A549 (cell line): ENCODE measurements around the gene NEBL. TPM values are rescaled to one million over a fixed set of nuclear protein-coding genes. Genes with fewer than 3 reads are reported as not detected.

Source experiments
- ATAC-seq, 2 experiments: fragments of 200-7000 bp in 1 of 2; fragments of >200 bp in 1 of 2; cut with Nextera tagmentation in 1 of 2; cut with Tn5 transposase in 1 of 2; 3 replicates each; pipeline versions ENCODE4 v1.8.0 to v1.9.1; 2018 to 2020; ENCODE audit warnings: mild to moderate bottlenecking in 1 of 2, moderate library complexity in 1 of 2
- CTCF ChIA-PET: fragments of 300-600 bp; sonication (Branson Sonifier 250); formaldehyde crosslinking; extraction: SDS; loops from one replicate; lab custom pipeline; 2021; ENCODE audit warnings: antibody characterized with exemption, inconsistent platforms; lab: Yijun Ruan, JAX
- POLR2A ChIA-PET: fragments of 350-600 bp; formaldehyde crosslinking; extraction: SDS; loops from one replicate; lab custom pipeline; 2021; ENCODE audit warnings: antibody characterized with exemption, inconsistent platforms; lab: Yijun Ruan, JAX
- DNase-seq, 2 experiments: peaks; one replicate each; pipeline versions ENCODE4 v3.0.0 to v3.0.0-alpha.2; 2011 to 2016; ENCODE audit warnings: low read depth in 1 of 2, low spot score in 1 of 2
- FAIRE-seq: peaks from 2 replicates; lab custom pipeline; 2011; peaks lifted over from hg19 to GRCh38; lab: Jason Lieb, UNC
- H3K27ac ChIP-seq, 2 experiments: fragments of >200 bp; sonication (Bioruptor Twin); formaldehyde crosslinking; 3 replicates each; pipeline ENCODE4 v1.5.1; 2016 to 2017
- H3K4me1 ChIP-seq: fragments of >200 bp; sonication (Bioruptor Twin); formaldehyde crosslinking; 3 replicates; pipeline ENCODE4 v1.6.1; 2016
- H3K4me2 ChIP-seq: fragments of >200 bp; sonication (Bioruptor Twin); formaldehyde crosslinking; 3 replicates; pipeline ENCODE4 v1.6.1; 2016
- H3K4me3 ChIP-seq: fragments of >200 bp; sonication (Bioruptor Twin); formaldehyde crosslinking; 3 replicates; pipeline ENCODE4 v1.5.1; 2016
- H3K9me3 ChIP-seq: fragments of >200 bp; sonication (Bioruptor Twin); formaldehyde crosslinking; 3 replicates; pipeline ENCODE4 v1.6.1; 2016
- ATOH8 ChIP-seq: fragments of 250-450 bp; sonication (Bioruptor Pico); IDR thresholded peaks from 2 replicates; pipeline ENCODE4 v1.5.0; 2020; ENCODE audit warnings: low read depth, mild to moderate bottlenecking, moderate library complexity
- BCL3 ChIP-seq: fragments of >200 bp; sonication (Bioruptor Twin); formaldehyde crosslinking; IDR thresholded peaks from 3 replicates; pipeline ENCODE4 v1.6.1; 2016
- BHLHE40 ChIP-seq: IDR thresholded peaks from 2 replicates; pipeline ENCODE4 v1.6.1; 2012; ENCODE audit warnings: low read depth, low read length, inconsistent platforms
- CBX8 ChIP-seq: fragments of 200-600 bp; sonication (generic); IDR thresholded peaks from 2 replicates; pipeline ENCODE4 v1.6.1; 2016
- EHF ChIP-seq: fragments of 250-450 bp; sonication (Bioruptor Pico); IDR thresholded peaks from 2 replicates; pipeline ENCODE4 v1.5.0; 2020; ENCODE audit warnings: mild to moderate bottlenecking
- EHMT2 ChIP-seq: fragments of 200-600 bp; sonication (generic); IDR thresholded peaks from 2 replicates; pipeline ENCODE4 v1.6.1; 2016; ENCODE audit warnings: antibody characterized with exemption, low read depth, mild to moderate bottlenecking, moderate library complexity
- ESRRA ChIP-seq: fragments of 150-350 bp; IDR thresholded peaks from 2 replicates; pipeline ENCODE4 v1.6.1; 2014; ENCODE audit warnings: mild to moderate bottlenecking, low read length, borderline replicate concordance
- FOXS1 ChIP-seq: fragments of 250-450 bp; sonication (Bioruptor Pico); IDR thresholded peaks from 2 replicates; pipeline ENCODE4 v1.5.0; 2020; ENCODE audit warnings: mild to moderate bottlenecking, moderate library complexity
- GATA3 ChIP-seq: IDR thresholded peaks from 2 replicates; pipeline ENCODE4 v1.6.1; 2012; ENCODE audit warnings: borderline replicate concordance
- HES2 ChIP-seq: fragments of >200 bp; sonication (Bioruptor Twin); formaldehyde crosslinking; IDR thresholded peaks from 2 replicates; pipeline ENCODE4 v1.6.1; 2016
- HEYL ChIP-seq: fragments of 250-450 bp; sonication (Bioruptor Pico); IDR thresholded peaks from 2 replicates; pipeline ENCODE4 v1.8.0; 2021; ENCODE audit warnings: mild to moderate bottlenecking, moderate library complexity
- HMGXB4 ChIP-seq: fragments of 250-450 bp; sonication (Bioruptor Pico); IDR thresholded peaks from 2 replicates; pipeline ENCODE4 v1.5.0; 2021; ENCODE audit warnings: mild to moderate bottlenecking, moderate library complexity, borderline replicate concordance
- JUN ChIP-seq, 2 experiments: fragments of >200 bp; sonication (Bioruptor Twin); formaldehyde crosslinking; IDR thresholded peaks; 2 replicates in 1 of 2; 3 replicates in 1 of 2; pipeline ENCODE4 v1.6.1; 2016 to 2017
- JUNB ChIP-seq: fragments of >200 bp; sonication (Bioruptor Twin); formaldehyde crosslinking; IDR thresholded peaks from 2 replicates; pipeline ENCODE4 v1.6.1; 2016
- KDM5A ChIP-seq: fragments of 200-600 bp; sonication (generic); IDR thresholded peaks from 2 replicates; pipeline ENCODE4 v1.6.1; 2016; ENCODE audit warnings: antibody characterized with exemption, mild to moderate bottlenecking
- MAZ ChIP-seq: fragments of 150-350 bp; IDR thresholded peaks from 2 replicates; pipeline ENCODE4 v1.6.1; 2014; ENCODE audit warnings: antibody characterized with exemption, low read depth, low read length, borderline replicate concordance
- MYC ChIP-seq: IDR thresholded peaks from 2 replicates; pipeline ENCODE4 v1.6.1; 2012; ENCODE audit warnings: mild to moderate bottlenecking, inconsistent platforms, low read length, improper control_type of control experiment, borderline replicate concordance
- NPAS2 ChIP-seq: fragments of 250-450 bp; sonication (Bioruptor Pico); IDR thresholded peaks from 2 replicates; pipeline ENCODE4 v1.8.0; 2022; ENCODE audit warnings: mild to moderate bottlenecking, moderate library complexity, borderline replicate concordance
- PBX3 ChIP-seq: IDR thresholded peaks from 2 replicates; pipeline ENCODE4 v1.6.1; 2012
- POLR2AphosphoS2 ChIP-seq: conservative IDR thresholded peaks from 2 replicates; pipeline ENCODE4 v1.6.1; 2012; ENCODE audit warnings: low read length, improper control_type of control experiment, inconsistent platforms
- RAD21 ChIP-seq, 2 experiments: fragments of >200 bp in 1 of 2; sonication (Bioruptor Twin) in 1 of 2; formaldehyde crosslinking in 1 of 2; IDR thresholded peaks in 1 of 2; conservative IDR thresholded peaks in 1 of 2; 2 replicates in 1 of 2; 3 replicates in 1 of 2; pipeline ENCODE4 v1.6.1; 2012 to 2018; ENCODE audit warnings: inconsistent platforms in 1 of 2
- RARB ChIP-seq: fragments of 250-450 bp; sonication (Bioruptor Pico); IDR thresholded peaks from 2 replicates; pipeline ENCODE4 v1.8.0; 2021; ENCODE audit warnings: mild to moderate bottlenecking, moderate library complexity
- RFX5 ChIP-seq: fragments of 450-650 bp; IDR thresholded peaks from 2 replicates; pipeline ENCODE4 v1.7.1; 2014; ENCODE audit warnings: antibody characterized with exemption, mild to moderate bottlenecking, moderate library complexity
- SMC3 ChIP-seq: fragments of >200 bp; sonication (Bioruptor Twin); formaldehyde crosslinking; IDR thresholded peaks from 3 replicates; pipeline ENCODE4 v1.6.1; 2018; ENCODE audit warnings: inconsistent platforms
- SREBF2 ChIP-seq: fragments of 450-650 bp; IDR thresholded peaks from 2 replicates; pipeline ENCODE4 v1.6.1; 2014; ENCODE audit warnings: mild to moderate bottlenecking, moderate library complexity
- TFCP2L1 ChIP-seq: fragments of 250-450 bp; sonication (Bioruptor Pico); IDR thresholded peaks from 2 replicates; pipeline ENCODE4 v1.5.0; 2021; ENCODE audit warnings: mild to moderate bottlenecking
- USF2 ChIP-seq: fragments of 450-650 bp; IDR thresholded peaks from 2 replicates; pipeline ENCODE4 v1.6.1; 2014; ENCODE audit warnings: antibody characterized with exemption
- ZC3H11A ChIP-seq: fragments of 450-650 bp; IDR thresholded peaks from 2 replicates; pipeline ENCODE4 v1.6.1; 2014; ENCODE audit warnings: antibody characterized with exemption, mild to moderate bottlenecking
- ZSCAN20 ChIP-seq: fragments of 250-450 bp; sonication (Bioruptor Pico); IDR thresholded peaks from 2 replicates; pipeline ENCODE4 v1.8.0; 2022; ENCODE audit warnings: mild to moderate bottlenecking, moderate library complexity
- WGBS: methylation state at CpG from one replicate; pipeline ENCODE4 v1.1.6; 2017; ENCODE audit errors: missing lambda C conversion rate; 5-methylcytosine and 5-hydroxymethylcytosine counted together
- polyA plus RNA-seq, 4 experiments: library from polyadenylated mRNA; depleted of rRNA in 3 of 4; stranded (reverse); fragments of >200 nt; fragmentation: RNase III in 1 of 4; extraction: RNeasy Plus Mini Kit Qiagen cat#74134 plus additional on column Dnase treatment in 1 of 4; gene quantifications; 2 replicates in 3 of 4; 3 replicates in 1 of 4; pipeline ENCODE4 v1.2.3, GENCODE V29; 2011 to 2017

The NEBL gene
- polyA plus RNA-seq, 2 of the 4 experiments (the other 2 are of a cell fraction): 13.0 to 33.8 TPM

- no peak for FAIRE-seq
- no peaks in the 10 kb centered on the region for H3K9me3 ChIP-seq
- H3K4me3 ChIP-seq: no peak overlapping the region
- H3K27ac ChIP-seq: no peak overlapping the region
- POLR2A ChIA-PET: no interaction called here
- WGBS: 93% methylated on average over 5 of the region's 5 CpGs
- no peaks in the 10 kb centered on the region for H3K4me1 ChIP-seq
- no peak for DNase-seq
- no peak overlapping the region for H3K4me2 ChIP-seq
- TF ChIP-seq POLR2AphosphoS2 (no peak), CBX8 (no peak), ZSCAN20 (CRISPR knock-in tag) (no peak), FOXS1 (CRISPR knock-in tag) (no peak), GATA3 (no peak), SMC3 (no peak), RAD21 (conservative IDR thresholded peaks at IDR 0.05 in 1 of 2, IDR thresholded peaks at IDR 0.05 in 1 of 2) (no peak), SREBF2 (no peak), JUNB (no peak), MYC (no peak), HES2 (no peak), ZC3H11A (no peak), RFX5 (no peak), KDM5A (no peak), BCL3 (no peak), HMGXB4 (CRISPR knock-in tag) (no peak), TFCP2L1 (CRISPR knock-in tag) (no peak)
- CTCF ChIA-PET: no interaction called here
- no peak for ATAC-seq
Measured at GRCh38 chr10:20814116-20814515, 83.0 kb downstream of the NEBL start.

GRCh38 chr10:20811131-20811530, 86.0 kb downstream of the NEBL start:
- CTCF ChIA-PET: no interaction called here
- DNase-seq (no peak), FAIRE-seq (no peak), ATAC-seq (no peak)
- H3K9me3 ChIP-seq: no peaks in the 10 kb centered on the region
- no peak overlapping the region for H3K4me3 ChIP-seq
- 40% methylated on average over 2 of the region's 2 CpGs for WGBS
- no peak overlapping the region for H3K27ac ChIP-seq
- TF ChIP-seq JUN (IDR thresholded peaks at IDR 0.05): no peak
- no peak for TF ChIP-seq HEYL
- TF ChIP-seq EHMT2: no peak
- no peak for TF ChIP-seq TFCP2L1 (CRISPR knock-in tag)
- H3K4me2 ChIP-seq: no peak overlapping the region
- POLR2A ChIA-PET: no interaction called here
- no peaks in the 10 kb centered on the region for H3K4me1 ChIP-seq

GRCh38 chr10:20809631-20810030, 87.5 kb downstream of the NEBL start:
- ChIA-PET POLR2A (no interaction called here), CTCF (no interaction called here)
- ATAC-seq (no peak), DNase-seq (no peak), FAIRE-seq (no peak)
- H3K4me2 ChIP-seq: no peak overlapping the region
- H3K9me3 ChIP-seq: no peaks in the 10 kb centered on the region
- no peaks in the 10 kb centered on the region for H3K4me1 ChIP-seq
- 69% methylated on average over 2 of the region's 2 CpGs for WGBS
- no peak overlapping the region for H3K4me3 ChIP-seq
- no peak overlapping the region for H3K27ac ChIP-seq
- TF ChIP-seq RARB (CRISPR knock-in tag) (no peak), NPAS2 (CRISPR knock-in tag) (no peak), MAZ (no peak), USF2 (no peak), ESRRA (no peak), PBX3 (no peak), FOXS1 (CRISPR knock-in tag) (no peak), ATOH8 (CRISPR knock-in tag) (no peak), BHLHE40 (no peak), TFCP2L1 (CRISPR knock-in tag) (no peak), EHF (CRISPR knock-in tag) (no peak), BCL3 (no peak), EHMT2 (no peak)
